ENCODE data around the gene DDRGK1.
"Not testable (repeated sequence)": the region's sequence is repeated elsewhere in the genome, so short reads cannot be mapped to it uniquely, and the experiment has no call there.

The DDRGK1 gene

DNA sequence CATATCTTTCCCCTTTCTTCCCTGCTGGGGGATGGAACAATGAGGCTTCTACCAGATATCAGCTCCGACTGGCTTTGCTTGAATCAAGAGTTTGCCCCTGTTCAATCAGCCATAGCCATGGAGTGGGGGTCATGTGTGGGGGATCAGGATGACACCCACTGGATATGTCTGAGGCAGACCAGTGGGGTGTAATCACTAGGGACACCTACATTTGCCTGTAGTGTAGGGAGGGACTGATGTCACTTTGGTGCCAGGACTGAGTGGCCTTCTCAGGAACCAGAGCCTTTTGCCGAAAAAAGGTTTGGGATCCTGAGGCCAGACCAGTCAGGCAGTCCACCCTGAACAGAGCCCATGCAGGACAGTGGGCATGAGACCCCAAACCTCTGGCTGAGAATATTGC, 5.9 kb upstream of the DDRGK1 start:
- DNase-seq: no peak

DNA sequence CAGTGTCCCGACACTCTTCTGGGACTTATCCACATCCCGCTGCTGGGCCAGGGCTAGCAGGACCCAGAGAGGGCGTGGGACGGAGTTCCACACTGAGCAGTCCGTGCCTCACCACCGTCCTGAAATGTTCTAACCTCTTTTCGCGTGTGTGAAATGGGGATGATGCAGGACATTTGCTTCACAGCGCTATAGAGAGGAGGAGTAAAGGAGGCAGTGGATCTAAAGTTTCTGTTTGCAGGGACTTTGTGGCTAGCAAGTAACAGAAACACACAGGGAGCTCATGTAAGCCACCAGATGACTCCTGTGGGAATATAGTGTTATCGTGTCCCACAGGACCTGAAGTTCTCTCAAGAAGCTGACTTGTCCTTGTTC, 5.5 kb upstream of the DDRGK1 start:
- DNase-seq: no peak

DNA sequence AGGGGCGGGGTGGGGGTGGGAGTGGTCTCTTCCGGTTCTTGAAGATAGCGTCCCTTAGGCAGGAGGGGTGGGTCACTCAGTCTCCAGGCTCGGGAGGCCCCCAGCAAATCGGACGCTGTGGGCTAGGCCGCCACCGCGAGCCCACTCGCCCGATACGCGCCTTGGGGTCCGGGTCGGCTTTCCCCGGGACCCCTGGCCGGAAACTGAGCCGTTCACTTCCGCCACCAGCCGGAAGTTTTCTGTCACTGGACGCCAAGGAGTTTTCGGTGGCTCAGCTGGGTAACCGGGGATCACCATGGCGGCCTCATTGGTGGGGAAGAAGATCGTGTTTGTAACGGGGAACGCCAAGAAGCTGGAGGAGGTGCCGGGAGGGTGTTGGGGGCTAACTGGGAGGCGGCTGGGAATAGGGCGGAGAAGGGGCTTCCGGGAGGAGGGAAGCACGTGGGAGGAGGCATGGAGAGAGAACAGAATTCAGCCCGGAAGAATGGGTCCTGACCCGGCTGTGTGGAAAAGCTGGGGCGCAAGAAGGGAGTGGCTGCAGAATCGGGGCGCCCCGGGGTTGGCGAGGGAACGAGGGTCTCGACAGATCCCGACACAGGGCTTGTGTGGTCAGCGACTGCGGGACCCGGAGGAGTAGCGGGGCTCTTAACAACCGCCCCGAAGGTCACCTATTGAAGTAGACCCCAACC, 4.9 kb upstream of the DDRGK1 start, which contains the start of gene ITPA:
ITPA (plus strand) TSS at position 242 of the 689 bp plus-strand sequence; CDS start at position 296, 54 bp downstream.
- DNase-seq: peak; percentile 54 to 71 (median 62)

DNA sequence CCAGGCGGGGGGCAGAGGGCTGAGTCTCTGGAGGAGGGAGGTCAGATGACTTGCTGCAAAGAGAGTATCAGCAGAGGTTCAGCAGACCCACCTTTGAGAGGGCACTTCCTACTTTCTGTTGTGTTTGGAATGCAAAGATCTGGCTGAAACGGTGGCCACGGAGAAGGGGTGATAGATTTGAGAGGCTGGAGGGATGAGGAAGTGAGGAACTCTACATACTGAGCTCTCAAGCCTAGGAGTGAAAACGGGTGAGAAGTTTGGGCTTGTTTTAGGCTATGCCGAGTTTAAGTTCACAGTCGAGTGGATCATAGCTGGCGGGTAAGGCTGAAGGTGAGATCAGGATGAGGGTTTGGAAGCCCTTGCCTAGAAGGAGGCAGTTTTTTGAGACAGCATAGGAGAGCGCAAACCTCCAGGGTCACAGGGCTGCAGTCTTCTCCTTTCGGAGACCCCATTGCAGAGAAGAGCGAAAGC, 4.3 kb upstream of the DDRGK1 start:
- no peak for DNase-seq

DNA sequence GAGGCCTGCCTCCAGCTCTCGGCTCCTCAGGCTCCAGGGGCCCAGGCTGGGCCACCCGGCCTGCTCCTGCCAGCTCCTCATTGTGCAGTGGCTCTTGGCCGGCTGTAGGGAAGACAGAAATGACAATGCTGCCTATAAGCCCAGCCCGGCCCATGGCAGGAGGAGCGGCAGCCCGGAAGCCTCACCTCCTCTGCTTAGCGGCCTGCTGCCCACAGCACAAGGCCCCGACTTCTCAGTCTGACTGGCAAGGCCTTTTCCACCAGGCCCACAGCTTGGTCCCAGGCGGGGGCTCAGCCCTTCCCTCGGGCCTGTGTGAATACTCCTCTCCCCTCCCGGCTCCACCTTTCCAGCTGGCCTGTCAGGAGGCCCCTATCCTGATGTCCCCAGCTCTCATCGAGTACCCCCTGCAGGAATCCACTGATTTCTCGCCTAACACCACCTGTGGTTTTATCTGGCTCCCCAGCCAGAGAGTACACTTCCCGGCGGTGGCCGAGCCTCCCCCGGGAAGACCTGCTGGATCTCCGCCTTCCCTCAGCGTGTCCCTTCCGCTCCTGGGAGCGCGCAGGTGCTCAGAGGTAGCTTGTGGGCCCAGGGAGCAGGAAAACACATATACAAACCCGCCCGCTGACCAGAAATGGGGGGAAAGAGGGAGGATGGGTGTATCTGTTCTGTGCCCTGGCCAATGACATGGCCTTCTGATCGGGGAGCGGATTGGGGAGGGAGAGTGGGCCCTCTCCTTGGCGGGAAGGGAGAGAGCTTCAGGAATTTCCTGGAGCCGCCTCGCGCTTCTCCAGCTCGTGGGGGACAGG, 963 bp downstream of the DDRGK1 start:
- peak; percentile 47 to 91 (median 90) for DNase-seq

DNA sequence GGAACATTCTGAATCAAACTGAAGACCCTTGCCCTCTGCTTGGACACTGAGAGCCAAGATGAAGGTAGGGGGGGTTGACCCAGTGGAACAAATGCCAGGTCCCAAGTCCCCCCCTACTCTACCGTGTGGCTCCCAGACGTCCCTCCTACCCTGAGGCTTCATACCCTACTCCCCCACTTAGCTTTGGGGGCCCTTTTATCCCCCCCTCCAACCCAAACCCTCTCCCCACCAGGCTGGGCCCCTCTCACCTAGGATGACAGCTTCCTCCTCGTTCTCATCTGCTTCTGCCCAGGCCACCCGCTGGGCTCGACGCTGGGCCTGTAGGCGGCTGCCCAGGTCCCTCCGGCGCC, 1.5 kb downstream of the DDRGK1 start:
- DNase-seq: no peak

DNA sequence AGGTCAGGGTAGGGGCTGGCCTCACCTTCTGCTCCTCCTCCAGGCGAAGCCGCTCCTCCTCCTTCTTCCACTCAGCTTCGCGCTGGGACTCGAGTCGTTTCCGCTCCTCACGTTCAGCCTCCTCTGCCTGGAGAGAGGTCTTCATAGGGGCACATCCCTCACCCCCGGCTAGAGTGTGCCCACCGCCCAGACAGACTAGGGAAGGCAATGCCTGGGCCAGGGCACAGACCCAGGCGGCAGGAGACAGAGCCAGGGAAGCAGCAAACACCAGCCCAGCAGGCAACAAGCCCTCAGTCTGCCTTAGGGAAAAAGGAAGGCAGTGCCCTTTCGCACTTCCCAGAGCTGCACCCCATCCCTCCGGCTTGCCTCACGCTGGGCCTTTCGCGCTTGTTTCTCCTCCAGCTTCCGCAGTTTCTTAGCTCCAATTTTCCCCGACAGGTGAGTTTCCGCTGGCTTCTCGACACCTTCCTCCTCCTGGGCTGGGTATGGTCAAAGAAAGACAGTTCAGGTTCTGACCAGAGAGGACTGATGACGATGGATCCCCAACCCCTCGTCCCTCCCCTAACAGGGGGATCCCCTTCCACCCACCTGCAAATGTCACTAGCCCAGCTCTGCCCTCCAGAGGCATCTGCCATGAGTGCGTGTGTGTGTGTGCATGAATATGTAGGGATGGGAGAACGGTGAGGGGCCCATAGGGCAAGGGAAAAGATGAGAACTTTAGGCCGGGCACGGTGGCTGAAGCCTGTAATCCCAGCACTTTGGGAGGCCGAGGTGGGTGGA, 4.3 kb downstream of the DDRGK1 start:
- no peak for DNase-seq

DNA sequence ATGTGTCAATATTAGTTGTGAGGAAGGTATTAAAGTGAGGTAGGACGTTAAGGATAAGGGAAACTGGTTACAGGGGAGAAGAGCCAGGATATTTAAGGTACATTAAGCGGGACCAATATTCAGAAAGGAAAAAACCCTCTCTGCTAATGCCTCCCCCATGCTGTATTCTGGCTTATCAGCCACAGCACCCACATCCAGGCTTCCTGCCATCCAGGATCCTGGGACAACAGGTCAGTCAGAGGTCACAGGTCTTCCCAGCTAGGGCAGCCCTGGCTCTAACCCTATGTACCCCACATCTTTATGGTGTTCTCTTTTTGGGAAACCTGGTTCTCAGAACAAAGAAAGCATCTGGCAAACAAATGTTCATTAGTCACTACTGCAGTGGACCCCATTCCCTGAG, 5.3 kb downstream of the DDRGK1 start:
- DNase-seq: no peak

DNA sequence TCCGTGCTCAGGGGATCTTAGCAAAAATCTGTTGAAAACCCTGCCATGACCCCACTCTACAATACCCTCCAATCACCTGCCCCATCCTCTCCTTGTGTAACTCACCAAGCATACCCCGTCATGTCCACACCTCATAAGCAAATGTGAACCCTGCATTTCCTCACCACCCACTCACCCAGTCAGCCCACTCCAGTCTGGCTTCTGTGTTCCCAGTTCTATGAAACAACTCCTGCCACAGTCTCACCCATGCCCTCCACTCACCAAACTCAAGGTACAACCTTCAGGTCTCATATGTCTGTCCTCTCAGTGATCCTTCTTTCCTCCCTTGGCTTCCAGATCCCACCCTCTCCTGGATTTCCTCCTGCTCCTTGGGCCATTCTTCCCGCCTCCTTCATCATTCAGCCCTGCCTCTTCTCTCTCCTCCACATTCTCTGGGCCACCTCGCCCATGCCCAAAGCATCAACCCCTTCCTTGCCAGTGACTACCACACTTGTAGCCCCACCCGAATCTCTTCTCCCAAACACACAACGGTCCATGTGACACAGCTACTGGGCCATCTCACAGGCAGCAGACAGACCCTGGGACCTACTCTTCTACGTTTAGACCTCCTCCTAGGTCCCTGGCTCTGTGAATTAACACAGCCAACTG, 8.8 kb downstream of the DDRGK1 start:
- DNase-seq: no peak

DNA sequence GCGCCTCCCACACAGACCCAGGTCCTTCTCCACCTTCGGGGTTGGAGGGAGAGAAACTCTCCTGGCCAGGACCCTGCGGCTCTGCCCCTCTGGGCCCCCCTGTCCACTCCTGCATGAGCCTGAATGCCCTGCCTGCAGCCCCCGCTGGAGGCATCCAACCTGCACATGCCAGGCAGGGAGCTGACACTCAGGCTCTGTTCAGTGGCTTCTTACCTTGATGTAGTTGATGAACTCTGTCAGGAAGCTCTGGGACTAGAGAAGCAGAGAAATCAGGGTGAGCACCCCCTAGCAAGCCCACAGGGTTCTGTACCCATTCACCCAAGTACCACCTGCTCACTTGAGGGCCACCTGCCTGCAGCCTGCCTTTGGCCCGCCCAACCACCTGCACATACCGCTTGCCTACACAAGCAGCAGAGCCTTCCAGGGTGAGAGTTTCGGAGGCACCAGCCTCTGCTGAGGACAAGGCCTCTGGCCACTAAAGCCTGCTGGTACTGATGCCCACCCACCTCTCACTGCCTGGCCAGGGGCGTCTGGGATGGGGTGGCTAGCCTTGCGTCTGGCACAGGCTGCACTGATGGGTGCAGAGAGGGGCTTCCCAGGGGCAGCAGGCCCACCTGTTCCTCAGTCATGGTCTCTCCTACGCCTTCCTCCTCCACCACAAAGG, 9.7 kb downstream of the DDRGK1 start:
- DNase-seq: peak in 1 of 3 experiments; percentile 46

DNA sequence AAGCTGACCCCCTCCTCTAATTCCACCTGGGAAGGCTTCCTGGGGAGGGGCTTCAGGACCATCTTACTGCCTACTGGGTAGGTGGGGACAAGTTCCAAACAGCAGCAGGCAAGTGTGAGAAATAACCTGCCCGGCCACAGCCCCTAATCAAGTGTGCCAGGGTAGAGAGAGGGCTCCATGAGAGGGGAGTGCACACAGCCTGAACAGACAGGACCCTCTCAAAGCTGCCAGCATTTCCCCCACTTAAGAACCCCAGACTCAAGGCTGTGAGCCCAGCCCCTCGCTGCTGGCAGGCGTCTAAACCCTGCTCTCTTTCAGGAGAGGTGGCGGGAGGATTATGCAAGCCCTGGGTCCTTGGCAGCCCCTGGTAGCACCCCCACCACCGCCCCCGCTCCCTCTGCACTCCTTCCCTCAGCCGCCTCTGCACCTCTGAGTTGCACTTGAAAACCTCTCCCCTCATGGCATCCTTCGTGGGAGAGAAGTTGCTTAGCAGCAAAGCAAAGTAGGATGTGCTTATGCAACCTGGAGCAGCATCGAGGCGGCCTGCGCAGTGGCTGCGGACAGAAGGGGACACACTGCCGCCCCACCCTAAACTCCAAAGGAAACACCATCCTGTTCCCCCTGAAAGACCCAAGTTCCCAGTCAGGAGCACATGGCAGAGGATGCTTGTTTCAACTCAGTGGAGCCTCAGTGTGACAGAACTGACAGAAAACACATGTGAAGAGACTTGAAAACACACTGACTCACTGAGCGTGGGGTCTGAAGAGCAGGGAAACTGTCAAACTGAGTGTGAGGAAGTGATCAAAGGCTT, 10.5 kb downstream of the DDRGK1 start:
- DNase-seq: no peak

DNA sequence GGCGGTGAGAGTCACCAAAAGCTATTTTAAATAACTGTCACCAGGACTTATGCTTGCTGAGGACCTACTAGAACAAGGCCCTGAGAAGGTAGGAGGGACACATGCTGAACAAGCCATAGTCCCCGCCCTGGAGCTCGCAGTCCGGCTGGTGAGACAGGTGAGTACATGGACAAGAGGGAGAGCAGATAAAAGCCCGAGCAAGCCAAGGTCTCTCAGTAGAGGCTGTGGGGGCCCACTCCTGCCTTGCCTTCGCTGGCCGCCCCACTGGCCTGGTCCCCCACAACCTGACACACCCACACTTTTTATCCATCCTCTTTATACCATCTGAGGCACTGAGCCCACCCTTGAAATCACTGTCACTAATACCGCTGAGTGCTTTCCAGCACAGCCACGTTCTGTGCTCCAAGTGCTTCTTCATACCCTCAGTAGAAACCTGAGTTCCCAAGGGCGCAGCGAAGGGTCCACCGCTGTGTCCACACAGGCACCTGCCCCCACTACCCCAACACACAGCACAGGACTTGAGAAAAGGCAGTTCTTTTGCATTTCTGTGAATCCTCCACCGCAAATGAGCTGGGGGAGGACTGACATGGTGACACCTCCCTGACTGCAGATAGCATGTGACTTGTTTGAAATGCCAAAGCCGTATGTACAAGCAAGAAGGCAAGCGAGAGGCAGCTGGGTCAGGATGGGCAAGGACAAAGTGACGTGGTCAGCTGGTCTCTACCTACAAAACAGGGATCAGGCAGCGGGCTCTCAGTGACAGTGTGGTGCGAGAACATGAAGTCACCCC, 12.1 kb downstream of the DDRGK1 start:
- DNase-seq: no peak

DNA sequence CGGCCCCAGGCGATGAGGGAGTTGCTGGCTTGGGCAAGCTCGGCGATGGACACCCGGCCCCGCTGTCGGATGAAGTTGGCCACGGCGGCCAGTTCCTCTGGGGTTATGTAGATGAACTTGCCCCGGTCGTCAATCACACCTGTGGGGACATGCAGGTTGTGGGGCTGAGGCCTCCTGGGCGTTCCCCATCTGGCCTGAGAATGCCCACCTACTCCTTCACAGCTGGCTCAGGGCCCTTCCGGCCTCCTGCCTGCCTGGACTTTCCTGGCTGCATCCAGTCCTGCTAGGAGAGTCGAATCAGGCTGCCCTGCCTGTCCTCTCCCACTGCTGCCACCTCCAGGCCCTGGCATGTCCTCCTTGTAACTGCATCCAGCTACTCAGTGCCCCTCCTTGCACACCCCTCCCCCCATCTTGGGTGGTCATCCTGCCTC, 13.8 kb downstream of the DDRGK1 start:
- DNase-seq: no peak

DNA sequence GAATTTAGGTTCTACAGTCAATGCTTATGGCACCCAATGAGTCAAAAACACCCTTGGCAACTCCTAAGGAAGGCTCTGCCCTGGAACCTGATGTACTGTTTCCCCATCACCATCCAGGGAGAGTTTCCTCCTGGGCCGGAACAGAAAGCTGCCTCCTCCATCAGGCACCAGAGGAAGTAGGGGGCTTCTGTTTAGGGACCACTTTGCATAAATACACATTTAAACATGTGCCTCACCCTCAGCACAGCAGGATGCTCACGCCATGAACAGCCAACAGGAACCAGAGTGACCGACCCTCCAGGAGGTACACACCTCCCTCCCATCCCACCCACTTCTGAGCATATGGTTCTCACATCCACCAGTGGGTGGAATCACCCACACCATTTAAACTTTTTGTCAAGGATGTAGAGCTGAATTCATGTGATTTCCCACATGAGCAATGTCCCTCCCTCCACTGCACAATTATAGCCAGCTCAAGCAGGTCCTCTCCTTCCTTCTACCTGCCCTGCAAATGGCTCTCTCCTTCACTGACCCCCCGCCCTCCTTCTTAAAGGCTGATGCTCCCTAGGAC, 14.8 kb downstream of the DDRGK1 start:
- no peak for DNase-seq

DNA sequence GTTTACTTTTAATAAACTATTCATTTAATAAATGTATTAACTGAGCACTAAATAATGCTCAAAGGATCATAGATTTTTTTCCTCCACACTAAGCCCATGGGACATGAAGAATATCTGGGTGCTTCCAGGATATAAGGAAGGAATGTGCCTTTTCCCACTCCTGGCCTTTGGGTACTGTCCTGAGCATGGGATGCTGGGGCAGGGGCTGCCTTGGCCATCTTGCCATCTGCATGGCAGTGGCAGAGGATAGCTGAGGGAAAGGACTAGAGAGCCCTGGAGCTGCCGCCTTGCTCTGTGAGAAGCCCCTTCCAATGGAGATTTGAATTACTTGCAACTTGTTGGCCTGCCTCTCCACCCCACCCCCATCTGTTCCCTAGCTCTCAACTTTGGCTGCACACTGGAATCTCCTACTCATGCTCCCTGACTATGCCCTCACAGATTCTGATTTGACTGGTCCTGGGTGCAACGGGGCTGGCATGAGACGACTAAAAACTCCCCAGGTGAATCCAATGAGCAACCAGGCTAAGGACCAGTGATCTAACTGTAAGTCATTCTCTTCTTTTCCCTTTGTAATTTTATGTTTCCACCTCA, 15.6 kb downstream of the DDRGK1 start:
- no peak for DNase-seq

DNA sequence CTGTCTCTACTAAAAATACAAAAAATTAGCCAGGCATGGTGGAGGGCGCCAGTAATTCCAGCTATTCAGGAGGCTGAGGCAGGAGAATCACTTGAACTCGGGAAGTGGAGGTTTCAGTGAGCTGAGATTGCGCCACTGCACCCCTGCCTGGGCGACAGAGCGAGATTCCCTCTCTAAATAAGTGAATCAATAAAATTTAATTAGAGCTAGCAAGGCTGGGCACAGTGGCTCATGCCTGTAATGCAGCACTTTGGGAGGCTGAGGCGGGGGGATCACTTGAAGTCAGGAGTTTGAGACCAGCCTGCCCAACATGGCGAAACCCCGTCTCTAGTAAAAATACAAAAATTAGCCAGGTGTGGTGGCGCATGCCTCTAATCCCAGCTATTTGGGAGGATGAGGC, 16.6 kb downstream of the DDRGK1 start:
- DNase-seq: not testable (repeated sequence)

DNA sequence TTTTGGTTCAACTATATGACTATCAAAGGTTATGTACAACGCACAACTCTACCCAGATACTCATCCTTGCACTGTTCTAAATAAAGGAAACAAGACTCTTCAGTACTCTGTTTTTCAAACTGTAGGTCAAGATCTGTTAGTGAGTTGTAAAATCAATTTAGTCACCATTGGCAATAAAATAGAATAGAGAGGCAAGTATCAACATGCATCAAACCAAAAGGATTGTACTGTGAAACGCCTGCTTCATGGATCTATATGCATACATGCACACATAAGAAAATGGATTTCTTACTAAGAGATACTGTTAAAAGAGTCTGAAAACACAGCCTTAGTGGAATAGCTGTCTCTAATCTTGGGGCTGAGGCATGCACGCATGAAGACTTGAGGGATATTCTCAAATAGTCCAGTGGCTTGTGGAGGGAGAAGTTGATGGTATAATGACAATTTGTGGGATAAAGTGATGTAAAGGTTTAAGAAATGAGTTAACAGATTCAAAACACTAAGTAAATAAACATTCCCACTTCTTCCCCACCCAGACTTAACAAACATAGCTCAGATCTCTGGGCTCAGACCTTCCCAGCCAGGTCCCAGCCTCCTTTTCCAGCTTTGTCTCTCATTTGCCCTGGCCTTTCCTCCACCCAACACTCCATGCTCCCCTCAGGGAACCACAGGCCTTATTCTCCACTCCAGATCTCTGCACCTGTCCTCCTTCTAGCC, 20.4 kb downstream of the DDRGK1 start:
- peak in 1 of 3 experiments; percentile 71 for DNase-seq

DNA sequence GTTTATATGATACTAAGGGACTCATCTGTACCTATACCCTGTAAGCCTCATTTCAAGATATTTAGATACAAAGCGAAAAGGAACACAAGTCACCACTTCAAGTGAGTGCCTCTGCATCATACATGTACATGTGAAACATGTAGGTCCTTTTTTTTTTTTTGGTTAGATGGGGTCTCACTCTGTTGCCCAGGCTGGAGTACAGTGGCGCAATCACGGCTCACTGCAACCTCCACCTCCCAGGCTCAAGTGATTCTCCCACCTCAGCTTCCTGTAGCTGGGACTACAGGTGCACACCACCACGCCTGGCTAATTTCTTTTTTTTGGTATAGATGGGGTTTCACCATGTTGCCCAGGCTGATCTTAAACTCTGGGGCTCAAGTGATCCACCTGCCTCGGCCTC, 22.1 kb downstream of the DDRGK1 start:
- DNase-seq: not testable (repeated sequence)

DNA sequence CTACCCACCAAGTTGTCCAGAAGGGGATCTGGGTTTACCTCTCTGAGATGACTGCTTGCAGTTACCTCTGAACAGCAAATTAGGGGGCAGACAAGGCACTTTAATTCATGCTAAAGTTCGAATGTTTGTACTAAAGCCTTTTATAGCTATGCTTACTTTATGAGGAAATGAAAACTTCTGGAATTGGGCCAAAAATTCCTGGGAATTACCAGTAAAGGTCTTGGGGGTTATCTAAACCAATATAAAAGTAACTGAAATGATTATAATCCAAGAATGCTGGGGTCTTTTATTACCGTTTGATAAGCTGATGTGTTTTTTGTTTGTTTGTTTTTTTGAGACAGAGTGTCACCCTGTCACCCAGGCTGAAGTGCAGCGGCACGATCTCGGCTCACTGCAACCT, 23.2 kb downstream of the DDRGK1 start:
- DNase-seq: no peak
